ENCODE results near the gene ELL.

DNA sequence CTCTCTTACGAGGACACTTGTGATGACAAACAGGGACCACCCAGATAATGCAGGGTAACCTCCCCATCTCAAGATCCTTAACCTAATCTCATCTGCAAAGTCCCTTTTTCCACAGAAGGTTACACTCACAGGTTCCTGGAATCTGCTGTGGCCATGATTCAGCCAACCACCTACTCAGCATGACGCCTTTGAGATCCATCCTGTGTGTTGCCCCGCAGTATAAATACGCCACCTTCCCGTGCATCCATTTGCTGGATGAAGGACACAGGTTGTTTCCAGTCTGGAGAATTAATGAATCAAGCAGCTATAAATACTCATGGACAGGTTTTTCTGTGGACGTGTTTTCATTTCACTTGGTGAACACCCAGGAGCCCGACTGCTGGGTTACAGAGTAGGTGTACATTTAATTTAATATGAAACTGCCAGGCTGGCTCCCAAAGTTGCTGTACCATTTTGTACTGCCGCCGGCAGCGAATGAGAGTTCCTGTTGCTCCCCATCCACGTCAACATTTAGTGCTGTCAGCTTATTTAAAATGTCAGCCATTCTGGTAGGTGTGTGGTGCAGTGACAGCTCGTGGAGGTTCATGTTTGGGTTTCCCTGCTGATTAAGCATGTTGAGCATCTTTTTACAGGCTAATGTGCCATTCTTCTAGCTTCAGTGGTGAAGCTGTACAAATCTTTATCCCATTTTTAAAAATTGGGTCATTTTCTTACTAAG is 40.2 kb downstream of the ELL start:
- TF ChIP-seq, protein P1, sequence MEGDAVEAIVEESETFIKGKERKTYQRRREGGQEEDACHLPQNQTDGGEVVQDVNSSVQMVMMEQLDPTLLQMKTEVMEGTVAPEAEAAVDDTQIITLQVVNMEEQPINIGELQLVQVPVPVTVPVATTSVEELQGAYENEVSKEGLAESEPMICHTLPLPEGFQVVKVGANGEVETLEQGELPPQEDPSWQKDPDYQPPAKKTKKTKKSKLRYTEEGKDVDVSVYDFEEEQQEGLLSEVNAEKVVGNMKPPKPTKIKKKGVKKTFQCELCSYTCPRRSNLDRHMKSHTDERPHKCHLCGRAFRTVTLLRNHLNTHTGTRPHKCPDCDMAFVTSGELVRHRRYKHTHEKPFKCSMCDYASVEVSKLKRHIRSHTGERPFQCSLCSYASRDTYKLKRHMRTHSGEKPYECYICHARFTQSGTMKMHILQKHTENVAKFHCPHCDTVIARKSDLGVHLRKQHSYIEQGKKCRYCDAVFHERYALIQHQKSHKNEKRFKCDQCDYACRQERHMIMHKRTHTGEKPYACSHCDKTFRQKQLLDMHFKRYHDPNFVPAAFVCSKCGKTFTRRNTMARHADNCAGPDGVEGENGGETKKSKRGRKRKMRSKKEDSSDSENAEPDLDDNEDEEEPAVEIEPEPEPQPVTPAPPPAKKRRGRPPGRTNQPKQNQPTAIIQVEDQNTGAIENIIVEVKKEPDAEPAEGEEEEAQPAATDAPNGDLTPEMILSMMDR (IDR thresholded peaks at IDR 0.05), result no peak
- no peak for TF ChIP-seq ZFX (IDR thresholded peaks at IDR 0.05; ENCODE audit: borderline replicate concordance)
